ENCODE measurements around the gene MRPS9.

Gene MRPS9

DNA sequence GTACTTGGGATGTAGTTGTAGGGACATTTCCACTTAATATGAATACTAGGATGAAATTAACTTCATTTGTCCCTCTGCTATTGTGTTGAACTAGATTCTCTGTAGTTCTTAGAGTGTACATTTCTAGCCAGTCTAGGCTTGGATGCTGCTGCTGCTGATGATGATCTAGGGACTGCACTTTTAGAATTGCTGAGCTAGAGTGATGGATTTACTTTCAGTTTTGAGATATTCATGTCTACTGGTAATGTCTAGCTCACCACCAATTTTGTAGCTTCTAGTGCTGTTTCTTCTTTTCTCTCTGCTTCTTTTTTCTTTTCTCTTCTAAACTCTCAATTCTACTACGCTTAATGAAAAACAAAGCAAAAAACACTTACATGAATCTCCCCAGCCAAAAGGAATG, 49.4 kb downstream of the MRPS9 start:
- no peak for DNase-seq (ENCODE audit: low read depth in 2 of 2)
- TF ChIP-seq CTCF (IDR thresholded peaks at IDR 0.05; ENCODE audit: low read depth, low read length): no peak
- H3K4me3 ChIP-seq (replicated peaks in 1 of 2; ENCODE audit: low read depth in 2 of 2, low read length in 2 of 2): no peak overlapping the region

DNA sequence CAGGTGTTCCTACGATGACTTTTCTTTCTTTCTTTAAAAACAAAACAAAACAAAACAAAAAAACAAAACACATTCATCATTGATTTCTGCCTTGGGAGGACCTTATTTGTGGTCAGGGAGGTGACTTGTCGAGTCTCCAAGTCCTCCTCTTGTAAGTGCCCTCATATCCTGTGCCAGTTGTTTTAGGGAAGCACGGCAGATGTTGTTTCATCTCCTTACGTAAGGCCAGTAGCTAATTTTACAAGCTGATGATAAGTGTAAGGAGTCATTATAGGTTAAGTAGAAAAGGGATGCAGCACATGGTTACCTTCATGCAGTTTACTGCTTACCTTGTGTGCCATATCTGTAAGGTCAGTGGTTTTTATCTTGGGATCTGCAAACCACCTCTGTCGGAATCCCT, 52.2 kb downstream of the MRPS9 start:
- TF ChIP-seq CTCF (IDR thresholded peaks at IDR 0.05; ENCODE audit: low read depth, low read length): no peak
- no peak for DNase-seq (ENCODE audit: low read depth in 2 of 2)

DNA sequence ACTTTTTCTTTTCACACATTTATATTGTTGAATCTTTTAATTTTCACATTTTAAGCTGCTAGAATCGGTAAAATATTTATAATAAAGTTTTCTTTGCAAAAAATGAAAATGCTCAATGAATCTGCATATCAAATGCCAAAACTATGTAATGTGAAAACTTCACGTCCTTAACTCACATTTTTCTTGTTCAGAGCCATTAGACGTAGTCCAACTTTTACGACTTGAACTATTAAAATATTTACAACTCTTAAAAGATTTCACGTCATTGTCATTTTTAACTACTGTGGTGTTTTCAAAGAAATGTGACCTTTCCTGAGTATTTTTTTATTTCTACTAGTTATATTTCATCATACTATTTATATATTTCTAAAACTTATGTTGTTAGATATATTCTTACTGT, 54.9 kb downstream of the MRPS9 start:
- no peak for DNase-seq (ENCODE audit: low read depth in 2 of 2)
- no peak overlapping the region for H3K4me3 ChIP-seq (replicated peaks in 1 of 2; ENCODE audit: low read depth in 2 of 2, low read length in 2 of 2)
- TF ChIP-seq CTCF (IDR thresholded peaks at IDR 0.05; ENCODE audit: low read depth, low read length): no peak

More for the DNA sequence above, 52.2 kb downstream of the MRPS9 start:
- no peak overlapping the region for H3K4me3 ChIP-seq (replicated peaks in 1 of 2; ENCODE audit: low read depth in 2 of 2, low read length in 2 of 2)

DNA sequence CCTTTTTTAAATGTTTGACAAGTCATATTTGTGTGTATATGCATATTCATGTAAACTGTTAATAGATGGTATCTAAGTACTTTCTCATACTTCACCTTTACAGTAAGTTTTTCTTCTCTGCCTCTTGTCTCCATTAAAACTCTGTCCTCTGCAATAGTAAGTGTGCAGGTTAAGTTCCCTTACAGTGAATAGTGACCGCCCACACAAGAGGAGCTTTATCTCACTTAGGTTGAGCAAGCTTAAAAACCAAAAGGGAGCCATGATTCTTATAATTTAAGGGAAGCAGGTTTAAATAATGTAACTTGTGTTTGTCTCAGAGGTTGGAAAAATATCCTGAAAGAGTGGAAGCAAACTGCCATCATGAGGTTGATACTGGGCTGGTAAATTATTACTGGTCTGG, 61.3 kb downstream of the MRPS9 start:
- TF ChIP-seq CTCF (IDR thresholded peaks at IDR 0.05; ENCODE audit: low read depth, low read length): no peak
- no peak for DNase-seq (ENCODE audit: low read depth in 2 of 2)
- no peak overlapping the region for H3K4me3 ChIP-seq (replicated peaks in 1 of 2; ENCODE audit: low read depth in 2 of 2, low read length in 2 of 2)

DNA sequence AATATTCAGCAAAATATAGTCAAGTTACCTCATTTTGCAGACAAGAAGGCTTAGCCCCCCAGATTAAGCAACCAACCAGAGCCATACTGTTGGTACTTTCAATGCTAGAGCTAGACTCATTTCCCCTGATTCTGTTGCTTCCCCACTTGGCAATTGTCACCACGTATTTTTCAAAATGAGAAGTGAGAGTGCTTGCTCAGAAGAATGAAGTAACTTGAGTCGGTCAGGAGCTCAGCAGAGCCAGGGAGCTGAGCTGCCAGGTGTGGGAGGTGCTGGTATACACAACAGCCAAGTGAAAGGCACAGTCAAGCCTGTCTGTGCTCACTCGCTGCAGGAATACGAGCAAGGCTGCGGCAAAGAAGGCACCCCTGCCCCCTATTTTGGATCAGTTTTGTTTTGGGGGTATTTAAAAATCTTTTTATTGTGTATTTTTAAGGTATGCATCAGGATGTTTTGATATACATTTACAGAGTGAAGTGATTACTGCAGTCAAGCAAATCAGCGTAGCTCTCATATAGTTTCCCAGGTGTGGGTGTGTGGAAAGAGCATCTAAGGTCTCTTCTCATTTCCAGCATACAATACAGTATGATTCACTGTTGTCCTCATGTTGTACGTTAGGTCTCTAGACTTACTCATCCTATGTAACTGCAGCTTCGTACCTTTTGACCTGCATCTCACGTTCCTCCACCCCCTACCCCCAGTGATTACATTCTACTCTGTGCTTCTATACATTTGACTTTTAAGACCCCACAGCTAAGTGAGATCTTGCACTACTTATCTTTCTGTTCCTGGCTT, 62.4 kb downstream of the MRPS9 start:
- no peak for TF ChIP-seq CTCF (IDR thresholded peaks at IDR 0.05; ENCODE audit: low read depth, low read length)
- no peak for DNase-seq (ENCODE audit: low read depth in 2 of 2)
- no peak overlapping the region for H3K4me3 ChIP-seq (replicated peaks in 1 of 2; ENCODE audit: low read depth in 2 of 2, low read length in 2 of 2)

DNA sequence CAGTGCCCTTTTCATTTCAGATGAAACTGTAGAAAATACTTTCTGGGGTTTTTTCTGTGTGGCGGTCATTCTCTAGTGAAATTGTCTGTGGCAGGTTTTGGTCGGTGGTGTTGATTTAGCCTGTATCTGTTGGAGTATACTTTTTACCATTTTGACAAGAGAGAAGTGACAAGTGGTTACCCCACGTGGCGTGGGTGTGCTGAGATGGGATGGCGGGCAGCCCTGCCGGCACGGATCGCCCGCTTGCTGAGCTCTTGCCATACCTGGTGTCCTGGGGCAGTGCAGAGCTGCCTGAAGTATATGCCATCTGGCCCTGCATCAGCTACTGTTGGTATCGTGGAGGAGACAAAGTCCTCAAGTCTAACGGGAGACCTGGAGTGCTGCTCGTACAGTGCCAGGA, 64.1 kb downstream of the MRPS9 start:
- H3K4me3 ChIP-seq (replicated peaks in 1 of 2; ENCODE audit: low read depth in 2 of 2, low read length in 2 of 2): no peak overlapping the region
- no peak for TF ChIP-seq CTCF (IDR thresholded peaks at IDR 0.05; ENCODE audit: low read depth, low read length)
- DNase-seq (ENCODE audit: low read depth in 2 of 2): no peak

- TF ChIP-seq CTCF (IDR thresholded peaks at IDR 0.05; ENCODE audit: low read depth, low read length): no peak
- no peak overlapping the region for H3K4me3 ChIP-seq (replicated peaks in 1 of 2; ENCODE audit: low read depth in 2 of 2, low read length in 2 of 2)
- peak; percentile 32 to 66 for DNase-seq (ENCODE audit: low read depth in 2 of 2)
Observed at GRCh38 chr2:105102963-105103421, 65.1 kb downstream of the MRPS9 start.

Measured in cardiac fibroblast (primary cell).